Adrenal gland (tissue), 12 donors: Measurements from ENCODE around the gene ARMH3. TPM values are rescaled to one million over a fixed set of nuclear protein-coding genes. Genes with fewer than 3 reads are reported as not detected.

Experiments
- DNase-seq, 7 donors: peaks; one replicate each; pipeline ENCODE4 v3.0.0-alpha.2; 2019 to 2020
- H3K27ac ChIP-seq, 5 donors: fragments of 200-600 bp; sonication (generic) in 4 of 5; 1 replicate in 3 of 5; 2 replicates in 2 of 5; pipeline versions ENCODE4 v1.5.1 to v1.8.0; 2016 to 2020; ENCODE audit warnings: mild to moderate bottlenecking in 1 of 5
- H3K27me3 ChIP-seq: fragments of 200-600 bp; 2 replicates; pipeline ENCODE4 v1.8.0; 2021
- H3K36me3 ChIP-seq, 2 donors: fragments of 200-600 bp; replicated peaks in 1 of 2; 1 replicate in 1 of 2; 2 replicates in 1 of 2; pipeline versions ENCODE4 v1.5.1 to v1.8.0; 2018 to 2022
- H3K4me1 ChIP-seq, 2 donors: fragments of 200-600 bp; replicated peaks in 1 of 2; 1 replicate in 1 of 2; 2 replicates in 1 of 2; pipeline versions ENCODE4 v1.5.1 to v1.8.0; 2018 to 2021
- H3K4me3 ChIP-seq, 4 donors: fragments of 200-600 bp; sonication (generic) in 3 of 4; one replicate each; pipeline ENCODE4 v1.5.1; 2016 to 2018
- H3K9me3 ChIP-seq, 3 donors: fragments of 200-600 bp; sonication (generic) in 1 of 3; replicated peaks in 1 of 3; 1 replicate in 2 of 3; 2 replicates in 1 of 3; pipeline versions ENCODE4 v1.5.1 to v1.8.0; 2016 to 2021
- CTCF ChIP-seq, 6 experiments: fragments of 450-650 bp in 4 of 6; fragments of 200-600 bp in 2 of 6; sonication (generic) in 1 of 6; IDR thresholded peaks; 1 replicate in 5 of 6; 2 replicates in 1 of 6; pipeline versions ENCODE4 v1.5.1 to v1.8.0; 2016 to 2021; ENCODE audit warnings: antibody characterized with exemption in 6 of 6, mild to moderate bottlenecking in 2 of 6, moderate library complexity in 1 of 6
- POLR2A ChIP-seq, 2 donors: fragments of 450-650 bp; IDR thresholded peaks; one replicate each; pipeline ENCODE4 v1.6.1; 2017; ENCODE audit warnings: antibody characterized with exemption in 2 of 2, mild to moderate bottlenecking in 2 of 2, moderate library complexity in 1 of 2
- WGBS, 4 donors: extraction: QIAGEN DNeasy Blood & Tissue Kit in 2 of 4; methylation state at CpG; one replicate each; pipeline versions ENCODE4 v1.1.5 to v1.1.7; 2013 to 2017; 5-methylcytosine and 5-hydroxymethylcytosine counted together
- intact Hi-C, 2 donors: fragments of 100-400 bp; cut with DNase I; formaldehyde crosslinking; loops; one replicate each; pipeline versions ENCODE4 v1.14.1 to v1.15.0; 2022 to 2023
- polyA plus RNA-seq, 3 donors: library from polyadenylated mRNA; stranded (reverse); fragments of 200-250 nt in 2 of 3; fragments of 350-450 nt in 1 of 3; fragmentation: Illumina TruSeq in 1 of 3; extraction: RNeasy Lipid Tissue Mini Kit (QIAGEN cat#74804) in 1 of 3; gene quantifications; one replicate each; pipeline ENCODE4 v1.2.3, GENCODE V29; 2013 to 2014
- total RNA-seq, 9 donors: library from RNA; depleted of rRNA in 4 of 9; stranded (reverse); fragments of >200 nt in 4 of 9; fragments of 120-200 nt in 1 of 9; fragmentation: NEBNext Ultra II Directional in 1 of 9; extraction: Animal tissue kit (Norgen Biotek cat#: 25700) in 1 of 9; gene quantifications; one replicate each; pipeline versions ENCODE4 v1.1.0 to v1.2.4, GENCODE V29; 2013 to 2023
- donor health status: healthy with polysubstance abuse.
- donor health status: Bipolar disorder and iron deficiency.
- donor health status: DM: yes; HTN: yes; CAD: no.
- donor health status: DM: no; HTN: no; CAD: no.
- donor health status: DM: no; HTN: no; CAD: no.
- donor health status: DM: yes; HTN: yes; CAD: no.

The ARMH3 gene
- total and polyA plus RNA-seq, 12 donors = 12.6 to 29.7 (median 17.4) TPM

- TF ChIP-seq POLR2A (IDR thresholded peaks at IDR 0.05) = no peak
- no peak for TF ChIP-seq CTCF (IDR thresholded peaks at IDR 0.05)
- 79 to 91% (median 87%) methylated on average over 2 of the region's 2 CpGs for WGBS, 4 donors
- no peak overlapping the region for H3K4me3 ChIP-seq
- H3K36me3 ChIP-seq = peaks cover 0 to 6% of the 10 kb centered on the region in 2 donors
- intact Hi-C loops = no loop called here
- no peak for DNase-seq
- H3K27ac ChIP-seq = no peak overlapping the region
- H3K9me3 ChIP-seq = no peaks in the 10 kb centered on the region
- no peaks in the 10 kb centered on the region for H3K27me3 ChIP-seq
- no peaks in the 10 kb centered on the region for H3K4me1 ChIP-seq
These were observed 143.3 kb downstream of the ARMH3 start for GRCh38 chr10:101912561-101913179.

GRCh38 chr10:101906586-101907183, 149.3 kb downstream of the ARMH3 start:
- 95 to 99% (median 96%) methylated on average over 4 of the region's 4 CpGs for whole genome bisulfite sequencing, 4 donors
- TF ChIP-seq POLR2A (IDR thresholded peaks at IDR 0.05) (no peak), CTCF (IDR thresholded peaks at IDR 0.05) (no peak)
- H3K36me3 ChIP-seq = peaks cover 0 to 6% of the 10 kb centered on the region in 2 donors
- H3K9me3 ChIP-seq = no peaks in the 10 kb centered on the region
- intact Hi-C loops = no loop called here
- H3K27ac ChIP-seq = no peak overlapping the region
- no peak overlapping the region for H3K4me3 ChIP-seq
- DNase-seq = no peak
- H3K27me3 ChIP-seq = no peaks in the 10 kb centered on the region
- no peaks in the 10 kb centered on the region for H3K4me1 ChIP-seq

- no peak for TF ChIP-seq CTCF (IDR thresholded peaks at IDR 0.05)
- TF ChIP-seq POLR2A (IDR thresholded peaks at IDR 0.05) = no peak
- no peaks in the 10 kb centered on the region for H3K9me3 ChIP-seq
- no peaks in the 10 kb centered on the region for H3K4me1 ChIP-seq
- H3K27me3 ChIP-seq = no peaks in the 10 kb centered on the region
- 100% methylated on average over 2 of the region's 2 CpGs for WGBS, 4 donors
- intact Hi-C loops = no loop called here
- no peak overlapping the region for H3K27ac ChIP-seq
- H3K36me3 ChIP-seq = no peaks in the 10 kb centered on the region
- H3K4me3 ChIP-seq = no peak overlapping the region
- no peak for DNase-seq
These were observed 150.7 kb downstream of the ARMH3 start for GRCh38 chr10:101905251-101905650.

- DNase-seq = no peak
- no peak for TF ChIP-seq POLR2A (IDR thresholded peaks at IDR 0.05)
- no peak for TF ChIP-seq CTCF (IDR thresholded peaks at IDR 0.05)
- H3K4me3 ChIP-seq = no peak overlapping the region
- intact Hi-C loops = no loop called here
- H3K27me3 ChIP-seq = no peaks in the 10 kb centered on the region
- H3K36me3 ChIP-seq = no peaks in the 10 kb centered on the region
- no peaks in the 10 kb centered on the region for H3K9me3 ChIP-seq
- 84 to 90% (median 87%) methylated on average over 7 of the region's 7 CpGs for WGBS, 4 donors
- no peak overlapping the region for H3K27ac ChIP-seq
- no peaks in the 10 kb centered on the region for H3K4me1 ChIP-seq
These were observed 152.0 kb downstream of the ARMH3 start for GRCh38 chr10:101903827-101904550.
